Effector memory CD4-positive, alpha-beta T cell (primary cell): Measurements from ENCODE around the gene TJP1.

Source experiments
- DNase-seq, 3 donors: peaks; one replicate each; pipeline ENCODE4 v3.0.0-alpha.2; 2020
- H3K27ac ChIP-seq: 2 replicates; pipeline ENCODE4 v1.7.0; 2013; ENCODE audit warnings: mild to moderate bottlenecking, low read length, moderate library complexity; ENCODE audit not compliant: insufficient read depth, poor library complexity, severe bottlenecking
- H3K27me3 ChIP-seq: replicated peaks from 2 replicates; pipeline ENCODE4 v1.7.0; 2013; ENCODE audit warnings: mild to moderate bottlenecking, low read length; ENCODE audit not compliant: insufficient read depth, control insufficient read depth, poor library complexity, severe bottlenecking
- H3K36me3 ChIP-seq: 2 replicates; pipeline ENCODE4 v1.7.0; 2013; ENCODE audit warnings: mild to moderate bottlenecking, low read length, moderate library complexity; ENCODE audit not compliant: control insufficient read depth, insufficient read depth
- H3K4me1 ChIP-seq: 2 replicates; pipeline ENCODE4 v1.7.0; 2013; ENCODE audit warnings: low read length, mild to moderate bottlenecking; ENCODE audit not compliant: control insufficient read depth, insufficient read depth, poor library complexity, severe bottlenecking
- H3K4me3 ChIP-seq: 2 replicates; pipeline ENCODE4 v1.7.0; 2013; ENCODE audit warnings: low read length, low read depth, mild to moderate bottlenecking; ENCODE audit not compliant: insufficient read depth, poor library complexity, severe bottlenecking
- H3K9me3 ChIP-seq: 2 replicates; pipeline ENCODE4 v1.7.0; 2013; ENCODE audit warnings: mild to moderate bottlenecking, low read length, moderate library complexity; ENCODE audit not compliant: control insufficient read depth

The TJP1 gene

GRCh38 chr15:29859973-29860715 lies 37.9 kb upstream of the TJP1 start:
- no peak overlapping the region for H3K27ac ChIP-seq
- H3K4me3 ChIP-seq: no peak overlapping the region
- H3K27me3 ChIP-seq: peaks cover 3% of the 10 kb centered on the region
- no peaks in the 10 kb centered on the region for H3K36me3 ChIP-seq
- no peaks in the 10 kb centered on the region for H3K9me3 ChIP-seq
- DNase-seq: no peak
- no peaks in the 10 kb centered on the region for H3K4me1 ChIP-seq

DNA sequence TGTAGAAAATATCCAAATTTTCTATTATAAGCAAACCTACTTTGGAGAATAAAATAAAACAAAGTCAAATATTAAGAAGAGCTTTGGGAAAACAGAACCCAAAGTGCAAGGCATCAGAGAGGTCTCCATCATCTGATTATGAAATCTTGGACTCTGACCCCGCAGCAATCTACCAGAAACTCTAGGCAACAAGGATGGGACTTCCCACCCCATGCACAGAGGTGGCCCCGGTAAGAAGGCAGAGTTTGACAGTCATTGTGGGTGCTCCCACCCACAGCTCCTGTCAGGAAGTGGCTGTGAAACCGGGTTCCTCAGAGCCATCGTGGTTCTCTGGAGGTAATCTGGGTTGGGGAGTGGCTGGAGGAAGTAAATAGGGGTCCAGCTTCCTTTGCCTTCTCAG lies 37.0 kb upstream of the TJP1 start:
- DNase-seq: no peak
- peaks cover 3% of the 10 kb centered on the region for H3K27me3 ChIP-seq
- H3K36me3 ChIP-seq: no peaks in the 10 kb centered on the region
- no peaks in the 10 kb centered on the region for H3K4me1 ChIP-seq
- no peak overlapping the region for H3K4me3 ChIP-seq
- H3K27ac ChIP-seq: no peak overlapping the region
- no peaks in the 10 kb centered on the region for H3K9me3 ChIP-seq

- Histone ChIP-seq H3K4me3 (no peak overlapping the region), H3K27ac (no peak overlapping the region), H3K27me3 (no peaks in the 10 kb centered on the region), H3K9me3 (no peaks in the 10 kb centered on the region), H3K36me3 (no peaks in the 10 kb centered on the region), H3K4me1 (no peaks in the 10 kb centered on the region)
- DNase-seq: no peak
Observed at GRCh38 chr15:29857221-29857789, 35.0 kb upstream of the TJP1 start.

DNA sequence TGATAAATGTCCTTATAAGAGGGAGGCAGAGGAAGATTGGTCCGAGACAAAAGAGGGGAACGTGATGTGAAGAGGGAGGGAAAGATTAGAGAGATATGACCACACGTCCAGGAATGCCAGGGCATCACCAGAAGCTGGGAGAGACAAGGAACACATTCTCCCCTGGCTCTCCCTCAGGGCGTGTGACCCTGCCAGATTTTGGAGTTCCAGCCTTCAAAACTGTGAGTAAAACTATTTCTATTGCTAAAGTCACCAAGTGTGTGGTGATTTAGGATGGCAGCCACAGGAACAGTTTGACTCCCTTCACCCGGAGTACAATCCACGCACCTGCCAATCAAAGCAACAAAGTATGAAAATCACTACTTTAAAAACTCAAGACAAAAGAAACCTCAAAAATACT lies 32.1 kb upstream of the TJP1 start:
- Histone ChIP-seq H3K4me3 (no peak overlapping the region), H3K36me3 (no peaks in the 10 kb centered on the region), H3K27ac (no peak overlapping the region), H3K27me3 (no peaks in the 10 kb centered on the region), H3K9me3 (no peaks in the 10 kb centered on the region), H3K4me1 (no peaks in the 10 kb centered on the region)
- no peak for DNase-seq

GRCh38 chr15:29853211-29853987 lies 31.1 kb upstream of the TJP1 start:
- H3K27me3 ChIP-seq: no peaks in the 10 kb centered on the region
- no peak for DNase-seq
- no peak overlapping the region for H3K4me3 ChIP-seq
- H3K9me3 ChIP-seq: no peaks in the 10 kb centered on the region
- H3K27ac ChIP-seq: no peak overlapping the region
- no peaks in the 10 kb centered on the region for H3K36me3 ChIP-seq
- no peaks in the 10 kb centered on the region for H3K4me1 ChIP-seq

DNA sequence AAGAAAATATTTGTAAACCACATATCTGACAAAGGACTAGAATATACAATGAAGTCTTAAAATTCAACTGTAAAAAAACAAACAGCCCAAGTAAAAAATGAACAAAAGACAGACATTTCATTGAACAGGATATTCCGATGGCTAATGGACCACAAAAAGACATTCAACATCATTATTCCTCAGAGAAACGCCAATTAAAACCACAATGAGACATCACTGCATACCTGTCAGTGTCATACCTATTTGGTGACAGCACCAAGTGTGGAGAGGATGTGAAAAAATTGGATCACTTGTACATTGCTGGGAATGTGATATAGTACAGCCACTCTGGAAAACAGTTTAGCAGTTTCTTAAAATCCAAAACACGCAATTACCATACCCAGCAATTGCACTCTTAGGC lies 29.9 kb upstream of the TJP1 start:
- Histone ChIP-seq H3K27ac (no peak overlapping the region), H3K4me1 (no peaks in the 10 kb centered on the region), H3K9me3 (no peaks in the 10 kb centered on the region), H3K27me3 (no peaks in the 10 kb centered on the region), H3K4me3 (no peak overlapping the region), H3K36me3 (no peaks in the 10 kb centered on the region)
- DNase-seq: no peak

- H3K36me3 ChIP-seq: no peaks in the 10 kb centered on the region
- no peaks in the 10 kb centered on the region for H3K27me3 ChIP-seq
- DNase-seq: no peak
- H3K27ac ChIP-seq: no peak overlapping the region
- H3K9me3 ChIP-seq: no peaks in the 10 kb centered on the region
- H3K4me1 ChIP-seq: no peaks in the 10 kb centered on the region
- H3K4me3 ChIP-seq: no peak overlapping the region
Observed at GRCh38 chr15:29849716-29850115, 27.4 kb upstream of the TJP1 start.

- no peak overlapping the region for H3K4me3 ChIP-seq
- no peaks in the 10 kb centered on the region for H3K4me1 ChIP-seq
- no peak overlapping the region for H3K27ac ChIP-seq
- DNase-seq: no peak
- no peaks in the 10 kb centered on the region for H3K9me3 ChIP-seq
- no peaks in the 10 kb centered on the region for H3K36me3 ChIP-seq
- H3K27me3 ChIP-seq: no peaks in the 10 kb centered on the region
Observed at GRCh38 chr15:29849218-29849617, 26.9 kb upstream of the TJP1 start.

DNA sequence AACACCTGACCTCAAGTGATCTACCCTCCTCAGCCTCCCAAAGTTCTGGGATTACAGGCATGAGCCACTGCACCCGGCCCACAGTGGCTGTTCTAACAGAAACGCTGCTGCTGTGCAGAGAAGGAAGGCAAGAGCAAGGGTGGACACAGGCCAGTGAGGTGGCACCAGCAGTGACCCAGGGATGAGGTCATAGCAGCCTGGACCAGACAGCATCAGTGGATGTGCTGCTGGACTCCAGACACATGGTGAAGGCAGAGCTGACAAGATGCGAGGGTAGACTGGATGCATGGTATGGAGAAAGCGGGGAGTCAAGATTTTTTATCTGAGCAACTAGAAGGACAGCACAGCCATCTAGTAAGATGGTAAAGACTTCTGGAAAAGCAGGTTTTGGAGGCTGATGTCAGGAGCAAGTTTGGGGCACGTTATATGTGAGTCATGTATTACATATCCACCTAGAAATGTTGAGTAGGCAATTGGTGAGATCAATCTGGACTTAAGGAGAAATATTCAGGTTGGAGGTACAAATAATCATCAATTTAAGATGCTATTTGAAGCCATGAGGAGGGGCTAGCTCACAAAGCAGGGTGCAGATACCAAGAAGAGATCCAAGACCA lies 22.1 kb upstream of the TJP1 start:
- no peaks in the 10 kb centered on the region for H3K4me1 ChIP-seq
- H3K27ac ChIP-seq: no peak overlapping the region
- H3K27me3 ChIP-seq: no peaks in the 10 kb centered on the region
- H3K9me3 ChIP-seq: no peaks in the 10 kb centered on the region
- H3K4me3 ChIP-seq: no peak overlapping the region
- no peaks in the 10 kb centered on the region for H3K36me3 ChIP-seq
- DNase-seq: no peak

GRCh38 chr15:29842290-29842689 lies 20.0 kb upstream of the TJP1 start:
- Histone ChIP-seq H3K27me3 (no peaks in the 10 kb centered on the region), H3K4me1 (no peaks in the 10 kb centered on the region), H3K4me3 (no peak overlapping the region), H3K27ac (no peak overlapping the region), H3K9me3 (no peaks in the 10 kb centered on the region), H3K36me3 (no peaks in the 10 kb centered on the region)
- no peak for DNase-seq
